ENCODE measurements around the gene TMC6. TPM values are rescaled to one million over a fixed set of nuclear protein-coding genes. Genes with fewer than 3 reads are reported as not detected.
A peak's percentile ranks its signal among the peaks of the same experiment; 100 is the strongest.

The TMC6 gene
- total and polyA plus RNA-seq, 2 of the 13 experiments (the other 11 are each of a cell fraction or from before 2014, with no cell fraction given): 48.4 to 99.1 TPM

GRCh38 chr17:78138204-78139060, 9.9 kb upstream of the TMC6 start (continued):
- TF ChIP-seq UBTF (CRISPR knock-in tag; IDR thresholded peaks at IDR 0.05) (no peak), ZNF343 (CRISPR knock-in tag; IDR thresholded peaks at IDR 0.05) (no peak), MYC (CRISPR knock-in tag; IDR thresholded peaks at IDR 0.05; ENCODE audit: borderline replicate concordance) (no peak), SRY (CRISPR knock-in tag; IDR thresholded peaks at IDR 0.05) (0 out of 2 replicates have a peak, but pooled peaks have one; percentile 5), THAP7 (CRISPR knock-in tag; IDR thresholded peaks at IDR 0.05) (0 out of 2 replicates have a peak, but pooled peaks have one; percentile 35), ZNF17 (CRISPR knock-in tag; IDR thresholded peaks at IDR 0.05) (no peak), ZNF101 (CRISPR knock-in tag; IDR thresholded peaks at IDR 0.05; ENCODE audit: borderline replicate concordance, low read depth) (no peak), PRMT3 (CRISPR knock-in tag; IDR thresholded peaks at IDR 0.05; ENCODE audit: borderline replicate concordance, low read depth) (no peak), ZNF230 (CRISPR knock-in tag; IDR thresholded peaks at IDR 0.05) (no peak)

All from HepG2 (cell line).